ENCODE data around the gene MAST1.

The MAST1 gene

GRCh38 chr19:12804051-12804450 lies 34.3 kb upstream of the MAST1 start:
- POLR2A ChIA-PET = no interaction called here
- Histone ChIP-seq H3K9me3 (ENCODE audit: control insufficient read depth, insufficient read depth, low read depth, low read length) (no peaks in the 10 kb centered on the region), H3K27ac (ENCODE audit: extremely low read depth, low read depth, low read length) (no peak overlapping the region), H3K4me3 (ENCODE audit: low read depth, low read length) (no peak overlapping the region), H3K36me3 (ENCODE audit: control insufficient read depth in 2 of 2, insufficient read depth in 1 of 2, low read length in 2 of 2) (peaks cover 17 to 31% of the 10 kb centered on the region in 2 experiments; a peak in 2 of 3 replicates), H3K4me1 (ENCODE audit: control insufficient read depth, insufficient read depth, low read length) (no peaks in the 10 kb centered on the region; the same call in 1 of the 2 replicates)
- CTCF ChIA-PET = interaction anchor here (0.6 to 16.5 kb wide), 3 partner anchors 21 to 43 kb away, joined by 3 to 386 read pairs (median 6); no protein-coding TSS in a partner anchor
- no peak for TF ChIP-seq OSR2 (tag by site-specific recombination; IDR thresholded peaks at IDR 0.05)
- TF ChIP-seq, protein P1, sequence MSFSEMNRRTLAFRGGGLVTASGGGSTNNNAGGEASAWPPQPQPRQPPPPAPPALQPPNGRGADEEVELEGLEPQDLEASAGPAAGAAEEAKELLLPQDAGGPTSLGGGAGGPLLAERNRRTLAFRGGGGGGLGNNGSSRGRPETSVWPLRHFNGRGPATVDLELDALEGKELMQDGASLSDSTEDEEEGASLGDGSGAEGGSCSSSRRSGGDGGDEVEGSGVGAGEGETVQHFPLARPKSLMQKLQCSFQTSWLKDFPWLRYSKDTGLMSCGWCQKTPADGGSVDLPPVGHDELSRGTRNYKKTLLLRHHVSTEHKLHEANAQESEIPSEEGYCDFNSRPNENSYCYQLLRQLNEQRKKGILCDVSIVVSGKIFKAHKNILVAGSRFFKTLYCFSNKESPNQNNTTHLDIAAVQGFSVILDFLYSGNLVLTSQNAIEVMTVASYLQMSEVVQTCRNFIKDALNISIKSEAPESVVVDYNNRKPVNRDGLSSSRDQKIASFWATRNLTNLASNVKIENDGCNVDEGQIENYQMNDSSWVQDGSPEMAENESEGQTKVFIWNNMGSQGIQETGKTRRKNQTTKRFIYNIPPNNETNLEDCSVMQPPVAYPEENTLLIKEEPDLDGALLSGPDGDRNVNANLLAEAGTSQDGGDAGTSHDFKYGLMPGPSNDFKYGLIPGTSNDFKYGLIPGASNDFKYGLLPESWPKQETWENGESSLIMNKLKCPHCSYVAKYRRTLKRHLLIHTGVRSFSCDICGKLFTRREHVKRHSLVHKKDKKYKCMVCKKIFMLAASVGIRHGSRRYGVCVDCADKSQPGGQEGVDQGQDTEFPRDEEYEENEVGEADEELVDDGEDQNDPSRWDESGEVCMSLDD (tag by site-specific recombination; IDR thresholded peaks at IDR 0.05) = no peak
- TF ChIP-seq SP3 (tag by site-specific recombination; IDR thresholded peaks at IDR 0.05) = no peak

- ChIA-PET POLR2A (interaction anchor here (0.5 to 1.5 kb wide), 10 partner anchors 11 to 105 kb away, joined by 3 to 10 read pairs (median 4); partner anchors contain the start of genes JUNB and RTBDN), CTCF (interaction anchor here (0.7 to 16.5 kb wide), 3 partner anchors 9 to 111 kb away, joined by 3 to 386 read pairs (median 8); no protein-coding TSS in a partner anchor)
- H3K4me1 ChIP-seq (ENCODE audit: control insufficient read depth, insufficient read depth, low read length) = no peaks in the 10 kb centered on the region; the same call in 1 of the 2 replicates
- peak within 1 kb of the TSS; percentile 68 for H3K4me3 ChIP-seq (ENCODE audit: low read depth, low read length)
- H3K36me3 ChIP-seq (ENCODE audit: control insufficient read depth in 2 of 2, insufficient read depth in 1 of 2, low read length in 2 of 2) = peaks cover 33 to 37% of the 10 kb centered on the region in 2 experiments; a peak in 2 of 3 replicates
- H3K9me3 ChIP-seq (ENCODE audit: control insufficient read depth, insufficient read depth, low read depth, low read length) = no peaks in the 10 kb centered on the region
- H3K27ac ChIP-seq (ENCODE audit: extremely low read depth, low read depth, low read length) = peak within 1 kb of the TSS; percentile 75
- 0 out of 2 replicates have a peak, but pooled peaks have one; percentile 12 for TF ChIP-seq ZSCAN16 (tag by site-specific recombination; IDR thresholded peaks at IDR 0.05)
- TF ChIP-seq ZNF223 (tag by site-specific recombination; IDR thresholded peaks at IDR 0.05) = no peak
- no peak for TF ChIP-seq ZNF529 (tag by site-specific recombination; IDR thresholded peaks at IDR 0.05; ENCODE audit: insufficient replicate concordance)
- TF ChIP-seq ZNF501 (tag by site-specific recombination; IDR thresholded peaks at IDR 0.05) = peak; percentile 98
- no peak for TF ChIP-seq ZNF514 (tag by site-specific recombination; IDR thresholded peaks at IDR 0.05)
- TF ChIP-seq, protein P2, sequence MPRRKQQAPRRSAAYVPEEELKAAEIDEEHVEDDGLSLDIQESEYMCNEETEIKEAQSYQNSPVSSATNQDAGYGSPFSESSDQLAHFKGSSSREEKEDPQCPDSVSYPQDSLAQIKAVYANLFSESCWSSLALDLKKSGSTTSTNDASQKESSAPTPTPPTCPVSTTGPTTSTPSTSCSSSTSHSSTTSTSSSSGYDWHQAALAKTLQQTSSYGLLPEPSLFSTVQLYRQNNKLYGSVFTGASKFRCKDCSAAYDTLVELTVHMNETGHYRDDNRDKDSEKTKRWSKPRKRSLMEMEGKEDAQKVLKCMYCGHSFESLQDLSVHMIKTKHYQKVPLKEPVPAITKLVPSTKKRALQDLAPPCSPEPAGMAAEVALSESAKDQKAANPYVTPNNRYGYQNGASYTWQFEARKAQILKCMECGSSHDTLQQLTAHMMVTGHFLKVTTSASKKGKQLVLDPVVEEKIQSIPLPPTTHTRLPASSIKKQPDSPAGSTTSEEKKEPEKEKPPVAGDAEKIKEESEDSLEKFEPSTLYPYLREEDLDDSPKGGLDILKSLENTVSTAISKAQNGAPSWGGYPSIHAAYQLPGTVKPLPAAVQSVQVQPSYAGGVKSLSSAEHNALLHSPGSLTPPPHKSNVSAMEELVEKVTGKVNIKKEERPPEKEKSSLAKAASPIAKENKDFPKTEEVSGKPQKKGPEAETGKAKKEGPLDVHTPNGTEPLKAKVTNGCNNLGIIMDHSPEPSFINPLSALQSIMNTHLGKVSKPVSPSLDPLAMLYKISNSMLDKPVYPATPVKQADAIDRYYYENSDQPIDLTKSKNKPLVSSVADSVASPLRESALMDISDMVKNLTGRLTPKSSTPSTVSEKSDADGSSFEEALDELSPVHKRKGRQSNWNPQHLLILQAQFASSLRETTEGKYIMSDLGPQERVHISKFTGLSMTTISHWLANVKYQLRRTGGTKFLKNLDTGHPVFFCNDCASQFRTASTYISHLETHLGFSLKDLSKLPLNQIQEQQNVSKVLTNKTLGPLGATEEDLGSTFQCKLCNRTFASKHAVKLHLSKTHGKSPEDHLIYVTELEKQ (tag by site-specific recombination; IDR thresholded peaks at IDR 0.05; ENCODE audit: borderline replicate concordance) = no peak
- no peak for TF ChIP-seq ZNF138 (tag by site-specific recombination; IDR thresholded peaks at IDR 0.05; ENCODE audit: borderline replicate concordance)
- TF ChIP-seq ZNF610 (tag by site-specific recombination; IDR thresholded peaks at IDR 0.05; ENCODE audit: borderline replicate concordance) = peak; percentile 83; the same call in 1 of the 2 replicates
- TF ChIP-seq ZNF184 (tag by site-specific recombination; IDR thresholded peaks at IDR 0.05) = no peak
- no peak for TF ChIP-seq ZNF26 (tag by site-specific recombination; IDR thresholded peaks at IDR 0.05)
- TF ChIP-seq PATZ1 (tag by site-specific recombination; IDR thresholded peaks at IDR 0.05) = peak; percentile 86
- TF ChIP-seq ZNF48 (tag by site-specific recombination; IDR thresholded peaks at IDR 0.05) = no peak
- TF ChIP-seq, protein P3, sequence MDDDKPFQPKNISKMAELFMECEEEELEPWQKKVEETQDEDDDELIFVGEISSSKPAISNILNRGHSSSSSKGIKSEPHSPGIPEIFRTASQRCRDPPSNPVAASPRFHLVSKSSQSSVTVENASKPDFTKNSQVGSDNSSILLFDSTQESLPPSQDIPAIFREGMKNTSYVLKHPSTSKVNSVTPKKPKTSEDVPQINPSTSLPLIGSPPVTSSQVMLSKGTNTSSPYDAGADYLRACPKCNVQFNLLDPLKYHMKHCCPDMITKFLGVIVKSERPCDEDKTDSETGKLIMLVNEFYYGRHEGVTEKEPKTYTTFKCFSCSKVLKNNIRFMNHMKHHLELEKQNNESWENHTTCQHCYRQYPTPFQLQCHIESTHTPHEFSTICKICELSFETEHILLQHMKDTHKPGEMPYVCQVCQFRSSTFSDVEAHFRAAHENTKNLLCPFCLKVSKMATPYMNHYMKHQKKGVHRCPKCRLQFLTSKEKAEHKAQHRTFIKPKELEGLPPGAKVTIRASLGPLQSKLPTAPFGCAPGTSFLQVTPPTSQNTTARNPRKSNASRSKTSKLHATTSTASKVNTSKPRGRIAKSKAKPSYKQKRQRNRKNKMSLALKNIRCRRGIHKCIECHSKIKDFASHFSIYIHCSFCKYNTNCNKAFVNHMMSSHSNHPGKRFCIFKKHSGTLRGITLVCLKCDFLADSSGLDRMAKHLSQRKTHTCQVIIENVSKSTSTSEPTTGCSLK (tag by site-specific recombination; IDR thresholded peaks at IDR 0.05) = no peak
- no peak for TF ChIP-seq ZNF140 (tag by site-specific recombination; IDR thresholded peaks at IDR 0.05)
- TF ChIP-seq ZBTB26 (tag by site-specific recombination; optimal IDR thresholded peaks at IDR 0.05) = peak; percentile 97
- TF ChIP-seq ZBTB1 (tag by site-specific recombination; IDR thresholded peaks at IDR 0.05) = no peak
Measured at GRCh38 chr19:12806242-12807081, 31.9 kb upstream of the MAST1 start, which contains the start of gene RNASEH2A. TSS of gene RNASEH2A (plus strand) at chr19:12806584. CDS start at chr19:12806674, 90 bp downstream.
